Suprapubic skin (tissue), 4 donors: ENCODE results near the gene OR14A2. TPM values are rescaled to one million over a fixed set of nuclear protein-coding genes. Genes with fewer than 3 reads are reported as not detected.
"Not testable (repeated sequence)": the region's sequence is repeated elsewhere in the genome, so short reads cannot be mapped to it uniquely, and the experiment has no call there.

Experiments
- DNase-seq, 2 donors: peaks; one replicate each; pipeline ENCODE4 v3.0.0-alpha.2; 2019; ENCODE audit warnings: low spot score in 2 of 2
- H3K27ac ChIP-seq: fragments of 200-600 bp; sonication (generic); one replicate; pipeline ENCODE4 v1.5.1; 2019
- H3K27me3 ChIP-seq: fragments of 200-600 bp; sonication (generic); one replicate; pipeline ENCODE4 v1.5.1; 2019
- H3K36me3 ChIP-seq: fragments of 200-600 bp; sonication (generic); one replicate; pipeline ENCODE4 v1.5.1; 2019
- H3K4me1 ChIP-seq: fragments of 200-600 bp; sonication (generic); one replicate; pipeline ENCODE4 v1.5.1; 2019
- H3K4me3 ChIP-seq: fragments of 200-600 bp; sonication (generic); one replicate; pipeline ENCODE4 v1.5.1; 2019; ENCODE audit warnings: mild to moderate bottlenecking
- H3K9me3 ChIP-seq: fragments of 200-600 bp; sonication (generic); one replicate; pipeline ENCODE4 v1.5.1; 2019
- CTCF ChIP-seq, 2 donors: fragments of 200-600 bp in 1 of 2; fragments of 450-650 bp in 1 of 2; sonication (generic) in 1 of 2; IDR thresholded peaks; one replicate each; pipeline ENCODE4 v1.5.1; 2016 to 2019; ENCODE audit warnings: antibody characterized with exemption in 2 of 2, mild to moderate bottlenecking in 1 of 2, moderate library complexity in 1 of 2
- EP300 ChIP-seq: sonication (generic); formaldehyde crosslinking; IDR thresholded peaks from one replicate; pipeline ENCODE4 v1.6.1; 2017; ENCODE audit warnings: antibody characterized with exemption
- POLR2A ChIP-seq, 2 donors: fragments of 450-650 bp; IDR thresholded peaks; one replicate each; pipeline ENCODE4 v1.6.1; 2017; ENCODE audit warnings: antibody characterized with exemption in 2 of 2, mild to moderate bottlenecking in 2 of 2, moderate library complexity in 2 of 2
- POLR2AphosphoS5 ChIP-seq, 3 donors: sonication (generic); formaldehyde crosslinking; IDR thresholded peaks; one replicate each; pipeline ENCODE4 v1.6.1; 2017; ENCODE audit warnings: antibody characterized with exemption in 3 of 3
- WGBS: methylation state at CpG from one replicate; pipeline ENCODE4 v1.1.5; 2018; 5-methylcytosine and 5-hydroxymethylcytosine counted together
- total RNA-seq, 4 donors: library from RNA; depleted of rRNA; stranded (reverse); fragments of >200 nt; gene quantifications; one replicate each; pipeline ENCODE4 v1.1.0, GENCODE V29; 2016

Gene OR14A2
- total RNA-seq, 4 donors from 2014 or later: not detected

- no peak for DNase-seq
- 85% methylated on average over 4 of the region's 4 CpGs for WGBS
- no peak overlapping the region for H3K27ac ChIP-seq
- no peaks in the 10 kb centered on the region for H3K27me3 ChIP-seq
- no peak overlapping the region for H3K4me3 ChIP-seq
- TF ChIP-seq CTCF (IDR thresholded peaks at IDR 0.05) (no peak), POLR2A (IDR thresholded peaks at IDR 0.05) (no peak), EP300 (no peak), POLR2AphosphoS5 (IDR thresholded peaks at IDR 0.05) (no peak)
- H3K9me3 ChIP-seq: peaks cover 7% of the 10 kb centered on the region
- no peaks in the 10 kb centered on the region for H3K4me1 ChIP-seq
- no peaks in the 10 kb centered on the region for H3K36me3 ChIP-seq
These were observed 26.7 kb downstream of the OR14A2 start for GRCh38 chr1:247721222-247721621.

DNA sequence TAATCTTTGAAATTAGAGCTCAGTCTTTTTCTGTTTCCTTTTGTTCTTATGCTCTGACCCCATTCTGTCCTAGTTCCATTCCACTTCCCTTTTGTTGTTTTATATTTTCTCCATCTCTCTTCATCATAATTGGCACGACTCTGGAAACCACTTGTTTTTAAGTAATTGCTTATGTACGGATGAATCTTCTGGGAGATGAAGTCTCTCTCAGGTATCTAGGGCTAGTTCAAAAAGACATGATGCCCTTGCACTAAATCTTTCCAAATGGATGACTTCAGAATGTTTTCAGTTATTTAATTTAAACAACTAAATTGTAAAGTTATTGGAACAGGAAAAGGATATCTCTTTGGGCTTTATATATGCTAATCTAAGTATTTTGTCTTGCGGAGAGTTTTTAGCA is 31.4 kb downstream of the OR14A2 start, which contains the start of gene OR6F1:
Gene OR6F1 (minus strand): TSS at position 101 of the 400 bp plus-strand sequence. CDS start 3,891 bp downstream, outside the sequence.
- Histone ChIP-seq H3K27ac (no peak within 1 kb of the TSS), H3K9me3 (peaks cover 7% of the 10 kb centered on the region), H3K4me3 (no peak within 1 kb of the TSS), H3K27me3 (no peaks in the 10 kb centered on the region), H3K4me1 (no peaks in the 10 kb centered on the region), H3K36me3 (no peaks in the 10 kb centered on the region)
- DNase-seq: no peak
- TF ChIP-seq POLR2AphosphoS5 (IDR thresholded peaks at IDR 0.05) (no peak), POLR2A (IDR thresholded peaks at IDR 0.05) (no peak)
- WGBS: 85% methylated on average over 3 of the region's 3 CpGs

- no peaks in the 10 kb centered on the region for H3K36me3 ChIP-seq
- no peaks in the 10 kb centered on the region for H3K4me1 ChIP-seq
- no peak overlapping the region for H3K4me3 ChIP-seq
- H3K27me3 ChIP-seq: no peaks in the 10 kb centered on the region
- no peak overlapping the region for H3K27ac ChIP-seq
- no peak for TF ChIP-seq POLR2AphosphoS5 (IDR thresholded peaks at IDR 0.05)
- TF ChIP-seq CTCF (IDR thresholded peaks at IDR 0.05): no peak
- no peak for TF ChIP-seq EP300
- no peak for TF ChIP-seq POLR2A (IDR thresholded peaks at IDR 0.05)
- no peak for DNase-seq
- 94% methylated on average over 7 of the region's 7 CpGs for WGBS
- H3K9me3 ChIP-seq: no peaks in the 10 kb centered on the region
These were observed 34.2 kb downstream of the OR14A2 start for GRCh38 chr1:247713753-247714152.

DNA sequence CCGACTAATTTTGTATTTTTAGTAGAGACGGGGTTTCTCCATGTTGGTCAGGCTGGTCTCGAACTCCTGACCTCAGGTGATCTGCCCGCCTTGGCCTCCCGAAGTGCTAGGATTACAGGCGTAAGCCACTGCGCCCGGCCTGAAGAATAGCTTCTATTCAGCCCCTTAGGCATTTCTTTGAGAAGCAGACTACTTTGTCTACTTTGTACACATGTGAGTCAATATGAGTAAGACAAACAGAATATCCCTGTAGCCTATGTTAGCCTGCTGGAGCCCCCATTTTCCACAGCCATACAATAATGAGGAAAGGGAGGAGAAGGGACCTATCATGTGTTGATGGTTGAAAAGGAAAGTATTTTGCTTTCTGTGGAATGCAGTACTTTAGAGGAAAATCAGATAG is 37.3 kb downstream of the OR14A2 start:
- not testable (repeated sequence) for H3K4me1 ChIP-seq, H3K36me3 ChIP-seq, DNase-seq, H3K27ac ChIP-seq, H3K27me3 ChIP-seq, H3K9me3 ChIP-seq, H3K4me3 ChIP-seq
- 92% methylated on average over 8 of the region's 8 CpGs for WGBS

DNA sequence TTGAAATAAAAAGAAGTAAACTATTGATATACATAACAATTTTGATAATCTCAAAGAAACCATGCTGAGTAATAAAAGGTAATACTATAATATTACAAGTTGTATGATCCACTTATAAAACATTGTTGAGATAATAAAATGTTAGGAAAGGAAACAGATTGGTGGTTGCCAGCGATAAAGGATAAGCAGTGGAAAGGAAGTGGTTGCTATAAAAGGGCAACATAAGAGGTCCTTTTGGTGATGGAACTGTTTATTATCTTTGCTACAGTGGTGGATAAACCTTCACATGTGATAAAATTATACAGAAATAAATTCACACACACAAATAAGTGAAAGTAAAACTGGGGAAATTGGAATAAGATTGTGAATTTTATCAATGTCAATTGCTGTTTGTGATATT is 46.6 kb downstream of the OR14A2 start:
- Histone ChIP-seq H3K27me3 (no peaks in the 10 kb centered on the region), H3K4me1 (no peaks in the 10 kb centered on the region), H3K27ac (no peak overlapping the region), H3K9me3 (peaks cover under 1% of the 10 kb centered on the region), H3K4me3 (no peak overlapping the region), H3K36me3 (no peaks in the 10 kb centered on the region)
- DNase-seq: no peak
- WGBS: 74% methylated on average over 1 of the region's 1 CpG
- TF ChIP-seq POLR2A (IDR thresholded peaks at IDR 0.05) (no peak), CTCF (IDR thresholded peaks at IDR 0.05) (no peak), EP300 (no peak), POLR2AphosphoS5 (IDR thresholded peaks at IDR 0.05) (no peak)

DNA sequence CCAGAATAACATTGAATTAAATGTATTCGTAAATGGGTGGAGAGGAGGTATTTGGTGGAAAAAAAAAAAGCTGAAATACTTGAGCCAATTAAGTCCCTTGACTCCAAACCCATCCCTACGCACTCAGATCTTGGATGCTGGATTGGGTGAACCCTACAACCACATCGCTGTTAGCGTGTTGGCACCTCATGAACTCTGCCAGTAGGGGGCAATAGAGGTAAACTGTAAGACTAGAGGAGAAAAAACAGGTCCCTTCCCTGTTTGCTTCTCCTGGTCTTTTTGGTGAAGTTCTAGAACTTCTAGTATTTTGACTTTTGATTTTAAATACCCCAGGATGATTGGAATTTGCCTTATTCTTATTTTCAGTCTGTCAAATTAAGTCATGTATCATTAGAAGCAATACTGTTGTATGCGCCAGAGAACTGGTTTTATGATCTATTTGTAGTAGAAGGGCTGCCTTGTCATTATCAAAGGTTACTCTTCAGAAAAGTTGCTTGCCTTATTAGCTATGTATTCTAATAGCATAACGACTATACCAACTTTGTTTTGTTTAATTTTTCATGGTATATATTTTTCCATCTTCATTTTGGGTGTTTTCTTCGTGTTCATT is 66.5 kb downstream of the OR14A2 start:
- no peak for TF ChIP-seq EP300
- TF ChIP-seq CTCF (IDR thresholded peaks at IDR 0.05): peak in 1 of 2 donors; percentile 35
- Histone ChIP-seq H3K4me1 (no peaks in the 10 kb centered on the region), H3K27me3 (no peaks in the 10 kb centered on the region), H3K36me3 (no peaks in the 10 kb centered on the region), H3K27ac (no peak overlapping the region), H3K4me3 (no peak overlapping the region), H3K9me3 (no peaks in the 10 kb centered on the region)
- 28% methylated on average over 7 of the region's 7 CpGs for WGBS
- peak in 1 of 2 donors; percentile 52 for DNase-seq
